Lower leg skin (tissue), 4 donors: ENCODE data around the gene KCND2. TPM values are rescaled to one million over a fixed set of nuclear protein-coding genes. Genes with fewer than 3 reads are reported as not detected.

ENCODE experiments used
- DNase-seq, 2 donors: peaks; one replicate each; pipeline ENCODE4 v3.0.0-alpha.2; 2019; ENCODE audit warnings: low spot score in 2 of 2
- H3K4me3 ChIP-seq: fragments of 200-600 bp; sonication (generic); 2 replicates; pipeline ENCODE4 v1.5.1; 2017; ENCODE audit warnings: mild to moderate bottlenecking, low read depth; ENCODE audit not compliant: poor library complexity, severe bottlenecking
- POLR2A ChIP-seq, 2 donors: fragments of 450-650 bp; IDR thresholded peaks; one replicate each; pipeline ENCODE4 v1.6.1; 2016 to 2017; ENCODE audit warnings: antibody characterized with exemption in 2 of 2, mild to moderate bottlenecking in 1 of 2, moderate library complexity in 1 of 2
- WGBS, 2 donors: methylation state at CpG; one replicate each; pipeline ENCODE4 v1.1.5; 2018; 5-methylcytosine and 5-hydroxymethylcytosine counted together
- intact Hi-C: fragments of 100-400 bp; cut with DNase I; formaldehyde crosslinking; loops from one replicate; pipeline ENCODE4 v1.15.0; 2023; ENCODE audit warnings: low total_unique reads
- total RNA-seq, 4 donors: library from RNA; depleted of rRNA; stranded (reverse); fragments of >200 nt; gene quantifications; one replicate each; pipeline ENCODE4 v1.1.0, GENCODE V29; 2016
- TF ChIP-seq, protein P1 (sequence below), 3 donors: fragments of 450-650 bp; IDR thresholded peaks; one replicate each; pipeline ENCODE4 v1.5.1; 2016; ENCODE audit warnings: antibody characterized with exemption in 3 of 3, mild to moderate bottlenecking in 3 of 3, moderate library complexity in 2 of 3

Gene KCND2
- total RNA-seq, 4 donors from 2014 or later = 0.11 to 0.25 (median 0.15) TPM

GRCh38 chr7:120723465-120724385 lies 450.8 kb downstream of the KCND2 start:
- TF ChIP-seq POLR2A (IDR thresholded peaks at IDR 0.05) = no peak
- TF ChIP-seq, protein P1, sequence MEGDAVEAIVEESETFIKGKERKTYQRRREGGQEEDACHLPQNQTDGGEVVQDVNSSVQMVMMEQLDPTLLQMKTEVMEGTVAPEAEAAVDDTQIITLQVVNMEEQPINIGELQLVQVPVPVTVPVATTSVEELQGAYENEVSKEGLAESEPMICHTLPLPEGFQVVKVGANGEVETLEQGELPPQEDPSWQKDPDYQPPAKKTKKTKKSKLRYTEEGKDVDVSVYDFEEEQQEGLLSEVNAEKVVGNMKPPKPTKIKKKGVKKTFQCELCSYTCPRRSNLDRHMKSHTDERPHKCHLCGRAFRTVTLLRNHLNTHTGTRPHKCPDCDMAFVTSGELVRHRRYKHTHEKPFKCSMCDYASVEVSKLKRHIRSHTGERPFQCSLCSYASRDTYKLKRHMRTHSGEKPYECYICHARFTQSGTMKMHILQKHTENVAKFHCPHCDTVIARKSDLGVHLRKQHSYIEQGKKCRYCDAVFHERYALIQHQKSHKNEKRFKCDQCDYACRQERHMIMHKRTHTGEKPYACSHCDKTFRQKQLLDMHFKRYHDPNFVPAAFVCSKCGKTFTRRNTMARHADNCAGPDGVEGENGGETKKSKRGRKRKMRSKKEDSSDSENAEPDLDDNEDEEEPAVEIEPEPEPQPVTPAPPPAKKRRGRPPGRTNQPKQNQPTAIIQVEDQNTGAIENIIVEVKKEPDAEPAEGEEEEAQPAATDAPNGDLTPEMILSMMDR (IDR thresholded peaks at IDR 0.05) = no peak
- DNase-seq = no peak
- WGBS, 2 donors = 78 to 95% methylated on average over 1 of the region's 1 CpG
- H3K4me3 ChIP-seq = no peak overlapping the region
- intact Hi-C loops = loop anchor here (5.0 kb wide), 1 partner anchor 686 kb away; no protein-coding TSS in a partner anchor

DNA sequence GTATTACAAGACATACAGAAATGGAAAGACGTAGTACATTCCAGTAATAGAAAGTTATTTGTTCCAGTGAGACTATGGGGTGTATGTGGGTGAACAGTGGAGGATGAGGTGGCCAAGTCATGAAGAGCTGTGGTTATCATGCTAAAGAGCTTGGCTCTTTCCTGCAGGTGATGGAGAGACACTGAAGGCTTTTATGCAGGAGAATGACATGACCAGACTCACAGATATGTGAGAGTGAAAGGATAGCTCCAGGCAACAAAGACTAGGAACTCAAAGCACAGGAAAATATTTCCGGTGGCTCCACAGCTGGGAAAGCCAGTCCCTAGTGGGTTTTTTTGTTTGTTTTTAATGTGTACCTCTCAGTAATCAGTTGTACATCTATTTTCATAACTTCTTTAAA lies 451.5 kb downstream of the KCND2 start:
- intact Hi-C loops = loop anchor here (5.0 kb wide), 1 partner anchor 687 kb away; no protein-coding TSS in a partner anchor
- WGBS, 2 donors = 51 to 53% methylated on average over 2 of the region's 2 CpGs
- TF ChIP-seq, protein P1 (IDR thresholded peaks at IDR 0.05) = no peak
- TF ChIP-seq POLR2A (IDR thresholded peaks at IDR 0.05) = no peak
- H3K4me3 ChIP-seq = no peak overlapping the region
- DNase-seq = no peak

GRCh38 chr7:120724955-120725354 lies 452.0 kb downstream of the KCND2 start:
- no peak for TF ChIP-seq POLR2A (IDR thresholded peaks at IDR 0.05)
- TF ChIP-seq, protein P1 (IDR thresholded peaks at IDR 0.05) = no peak
- 50 to 63% methylated on average over 2 of the region's 2 CpGs for WGBS, 2 donors

GRCh38 chr7:120725376-120726039 lies 452.5 kb downstream of the KCND2 start:
- H3K4me3 ChIP-seq = no peak overlapping the region
- no peak for TF ChIP-seq POLR2A (IDR thresholded peaks at IDR 0.05)
- TF ChIP-seq, protein P1 (IDR thresholded peaks at IDR 0.05) = no peak
- no peak for DNase-seq
- 32 to 36% methylated on average over 10 of the region's 10 CpGs for WGBS, 2 donors
- intact Hi-C loops = no loop called here

More at GRCh38 chr7:120724955-120725354, 452.0 kb downstream of the KCND2 start:
- DNase-seq = no peak
- no peak overlapping the region for H3K4me3 ChIP-seq
- intact Hi-C loops = loop anchor here (5.0 kb wide), 1 partner anchor 688 kb away; no protein-coding TSS in a partner anchor

GRCh38 chr7:120729245-120729644 lies 456.3 kb downstream of the KCND2 start:
- intact Hi-C loops = no loop called here
- WGBS, 2 donors = 55 to 79% methylated on average over 1 of the region's 1 CpG
- no peak overlapping the region for H3K4me3 ChIP-seq
- TF ChIP-seq POLR2A (IDR thresholded peaks at IDR 0.05) = no peak
- TF ChIP-seq, protein P1 (IDR thresholded peaks at IDR 0.05) = no peak
- no peak for DNase-seq
